ENCODE measurements around the gene DPP3.

- TF ChIP-seq EP300 (IDR thresholded peaks at IDR 0.05) = no peak
- no peak for TF ChIP-seq CTCF (IDR thresholded peaks at IDR 0.05)
- TF ChIP-seq POLR2A (IDR thresholded peaks at IDR 0.05; ENCODE audit: low read depth) = no peak
Measured at GRCh38 chr11:66464916-66465315, 15.3 kb upstream of the DPP3 start.

Data from esophagus muscularis mucosa (tissue), 4 donors.